ENCODE results near the gene HIVEP2. TPM values are rescaled to one million over a fixed set of nuclear protein-coding genes. Genes with fewer than 3 reads are reported as not detected.

HIVEP2 gene
- total and polyA plus RNA-seq, 7 experiments from 2014 or later = 12.2 to 92.1 (median 51.5) TPM

DNA sequence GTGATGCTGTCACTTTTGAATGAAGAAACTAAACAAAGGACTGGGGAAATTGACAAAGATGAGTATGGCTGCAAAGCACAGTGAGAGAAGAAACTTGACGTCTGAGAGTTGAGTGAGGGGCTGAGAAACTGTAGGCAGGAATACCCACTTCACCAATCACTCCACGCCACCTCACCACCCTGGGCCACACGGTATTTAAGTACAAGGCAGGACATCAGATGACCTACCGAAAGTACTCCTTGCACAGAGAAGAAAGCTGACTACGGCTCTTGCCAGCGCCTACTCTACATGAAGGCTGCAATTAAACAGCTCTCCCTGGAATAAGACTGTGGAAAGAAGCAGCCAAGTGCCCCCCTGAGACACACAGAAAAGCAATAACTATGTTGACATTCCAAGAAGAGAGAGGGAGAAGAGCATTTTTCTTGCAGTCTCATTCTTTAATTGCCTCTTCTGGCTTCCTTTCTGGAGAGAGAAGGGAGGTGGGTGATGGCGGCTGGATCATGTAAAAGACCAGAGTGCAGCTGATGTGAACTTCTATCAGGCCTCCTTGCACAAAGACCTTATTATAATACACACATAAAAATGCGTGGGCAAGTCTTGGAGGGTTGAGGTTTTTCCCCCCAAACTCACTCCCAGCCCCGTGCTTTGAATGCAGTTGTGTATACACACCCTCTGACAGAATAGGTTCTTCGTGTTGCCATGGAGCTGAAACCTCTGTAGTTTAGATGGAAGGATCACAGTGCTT, 44.6 kb downstream of the HIVEP2 start:
- Histone ChIP-seq H3K4me3 (ENCODE audit: low read length) (peak overlapping the region; percentile 15), H3K4me1 (ENCODE audit: control insufficient read depth in 2 of 2, insufficient read depth in 2 of 2, low read length in 2 of 2) (peaks cover 40 to 70% of the 10 kb centered on the region in 2 donors), H3K36me3 (ENCODE audit: control insufficient read depth in 2 of 3, insufficient read depth in 3 of 3, low read length in 3 of 3) (no peaks in the 10 kb centered on the region), H3K9me3 (ENCODE audit: control insufficient read depth in 2 of 3, low read length in 3 of 3) (no peaks in the 10 kb centered on the region), H3K27ac (ENCODE audit: low read depth, low read length) (peak overlapping the region; percentile 88), H3K27me3 (ENCODE audit: control insufficient read depth in 2 of 2, insufficient read depth in 2 of 2, low read length in 2 of 2) (no peaks in the 10 kb centered on the region)
- Mint-ChIP-seq H3K4me1 (peaks cover 0 to 52% (median 25%) of the 10 kb centered on the region in 7 donors), H3K4me3 (peak overlapping the region in 7 of 10 donors; percentile 37 to 88 (median 79)), H3K9me3 (no peaks in the 10 kb centered on the region), H3K27ac (peak overlapping the region in 1 of 9 donors; percentile 79), H3K27me3 (no peaks in the 10 kb centered on the region), H3K36me3 (peaks cover under 1 to 14% (median 5%) of the 10 kb centered on the region in 5 donors)
- intact Hi-C loops (cut with micrococcal nuclease) = loop anchor here in 1 of 2 donors (1.0 to 2.0 kb wide), 3 partner anchors 8 to 14 kb away; no protein-coding TSS in a partner anchor
- ATAC-seq (peak; percentile 83), DNase-seq (peak in 7 of 9 donors; percentile 63 to 92 (median 81))
- CTCF ChIA-PET = interaction anchor here (0.7 to 1.5 kb wide), 4 partner anchors 9 to 55 kb away, joined by 3 to 6 read pairs (median 3); no protein-coding TSS in a partner anchor
- POLR2A ChIA-PET = interaction anchor here (0.6 to 8.4 kb wide), 18 partner anchors 10 to 413 kb away, joined by 3 to 109 read pairs (median 6); partner anchors contain the start of gene HIVEP2

DNA sequence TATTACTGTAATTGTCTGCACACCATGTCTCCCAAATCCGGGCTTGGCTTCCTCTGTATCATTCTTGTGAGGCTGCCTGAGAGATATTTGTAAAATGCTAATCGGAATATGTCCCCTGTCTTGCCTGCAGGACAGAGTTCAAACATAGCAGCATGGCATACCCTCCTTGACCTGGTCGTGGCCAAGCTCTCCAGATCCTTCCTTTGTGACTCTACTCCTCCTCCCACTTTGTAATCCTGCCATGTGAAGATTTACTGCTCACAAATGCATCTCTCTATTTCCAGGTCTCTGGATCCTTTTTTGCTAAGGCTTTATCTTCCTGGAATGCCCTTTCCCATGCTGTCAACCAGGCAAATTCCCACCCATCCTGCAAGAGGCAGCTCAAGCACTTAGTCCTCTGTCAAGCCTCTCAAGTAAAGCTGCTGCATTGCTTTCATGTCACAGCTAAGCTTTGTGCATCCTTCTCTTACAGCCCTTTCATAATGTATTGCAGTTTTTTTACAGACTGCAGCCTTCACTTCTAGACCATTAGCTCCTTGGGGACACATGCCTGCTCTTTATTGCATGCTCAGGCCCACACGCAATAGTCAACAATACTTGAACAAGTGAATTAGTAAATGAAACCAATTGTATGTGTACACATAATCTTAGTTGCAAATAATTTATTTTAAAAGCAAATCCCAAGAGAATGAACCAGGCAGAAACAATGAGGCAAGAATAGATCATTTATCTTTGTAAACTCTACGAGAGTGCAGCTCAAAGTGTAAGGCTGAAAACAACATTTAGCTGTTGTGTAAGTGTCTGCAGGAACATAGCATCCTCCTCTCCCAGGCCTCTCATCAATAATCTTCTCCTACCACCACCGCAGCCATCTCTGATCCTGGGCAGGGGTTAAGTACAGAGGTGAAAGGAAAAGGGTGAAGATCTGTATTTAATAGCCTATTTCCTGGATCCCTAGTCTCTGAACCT, 45.8 kb downstream of the HIVEP2 start:
- ChIA-PET CTCF (interaction anchor here (0.9 to 1.1 kb wide), 3 partner anchors 81 to 161 kb away, joined by 3 to 4 read pairs (median 3); no protein-coding TSS in a partner anchor), POLR2A (interaction anchor here (0.5 to 1.7 kb wide), 7 partner anchors 8 to 45 kb away, joined by 3 to 7 read pairs (median 4); no protein-coding TSS in a partner anchor)
- H3K9me3 Mint-ChIP-seq = no peaks in the 10 kb centered on the region
- Histone ChIP-seq H3K27me3 (ENCODE audit: control insufficient read depth in 2 of 2, insufficient read depth in 2 of 2, low read length in 2 of 2) (no peaks in the 10 kb centered on the region), H3K9me3 (ENCODE audit: control insufficient read depth in 2 of 3, low read length in 3 of 3) (no peaks in the 10 kb centered on the region), H3K36me3 (ENCODE audit: control insufficient read depth in 2 of 3, insufficient read depth in 3 of 3, low read length in 3 of 3) (no peaks in the 10 kb centered on the region), H3K4me1 (ENCODE audit: control insufficient read depth in 2 of 2, insufficient read depth in 2 of 2, low read length in 2 of 2) (peaks cover 30 to 67% of the 10 kb centered on the region in 2 donors), H3K27ac (ENCODE audit: low read depth, low read length) (peak overlapping the region; percentile 88), H3K4me3 (ENCODE audit: low read length) (no peak overlapping the region)
- no peak for DNase-seq
- H3K4me1 Mint-ChIP-seq = peaks cover 0 to 44% (median 21%) of the 10 kb centered on the region in 7 donors
- intact Hi-C loops (cut with micrococcal nuclease) = no loop called here
- H3K36me3 Mint-ChIP-seq = peaks cover 4 to 20% (median 9%) of the 10 kb centered on the region in 5 donors
- no peaks in the 10 kb centered on the region for H3K27me3 Mint-ChIP-seq
- no peak for ATAC-seq
- H3K4me3 Mint-ChIP-seq = no peak overlapping the region
- H3K27ac Mint-ChIP-seq = no peak overlapping the region

DNA sequence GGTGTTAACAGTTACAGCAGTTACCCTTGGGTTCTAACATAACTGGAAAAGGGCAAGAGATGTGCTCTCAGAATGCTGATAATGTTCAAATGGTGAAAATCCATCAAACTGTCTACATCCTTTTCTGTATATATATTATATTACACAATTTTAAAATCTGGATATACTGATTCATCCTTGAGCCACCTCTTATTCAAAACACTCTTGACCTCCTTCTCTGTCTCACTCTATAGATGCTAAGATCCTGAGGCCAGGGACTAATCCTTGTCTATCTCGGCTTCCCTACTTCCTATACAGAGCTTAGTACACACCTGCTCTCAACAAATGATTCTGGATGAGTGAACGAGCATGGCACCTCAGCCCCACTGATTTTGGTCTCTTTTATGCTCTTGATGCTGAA, 47.3 kb downstream of the HIVEP2 start:
- DNase-seq = no peak
- H3K4me3 ChIP-seq (ENCODE audit: low read length) = no peak overlapping the region
- ChIA-PET POLR2A (interaction anchor here (1.4 to 1.7 kb wide), 2 partner anchors 9 to 12 kb away, joined by 3 to 4 read pairs; no protein-coding TSS in a partner anchor), CTCF (no interaction called here)
- intact Hi-C loops (cut with micrococcal nuclease) = no loop called here
- Mint-ChIP-seq H3K27ac (no peak overlapping the region), H3K4me3 (no peak overlapping the region), H3K9me3 (no peaks in the 10 kb centered on the region), H3K36me3 (peaks cover 4 to 21% (median 9%) of the 10 kb centered on the region in 5 donors), H3K27me3 (no peaks in the 10 kb centered on the region), H3K4me1 (peaks cover 11 to 29% (median 21%) of the 10 kb centered on the region in 7 donors)
- no peak for ATAC-seq
- H3K27ac ChIP-seq (ENCODE audit: low read depth, low read length) = peak overlapping the region; percentile 31
- peaks cover 15 to 59% of the 10 kb centered on the region in 2 donors for H3K4me1 ChIP-seq (ENCODE audit: control insufficient read depth in 2 of 2, insufficient read depth in 2 of 2, low read length in 2 of 2)
- H3K9me3 ChIP-seq (ENCODE audit: control insufficient read depth in 2 of 3, low read length in 3 of 3) = no peaks in the 10 kb centered on the region
- H3K27me3 ChIP-seq (ENCODE audit: control insufficient read depth in 2 of 2, insufficient read depth in 2 of 2, low read length in 2 of 2) = no peaks in the 10 kb centered on the region
- no peaks in the 10 kb centered on the region for H3K36me3 ChIP-seq (ENCODE audit: control insufficient read depth in 2 of 3, insufficient read depth in 3 of 3, low read length in 3 of 3)

DNA sequence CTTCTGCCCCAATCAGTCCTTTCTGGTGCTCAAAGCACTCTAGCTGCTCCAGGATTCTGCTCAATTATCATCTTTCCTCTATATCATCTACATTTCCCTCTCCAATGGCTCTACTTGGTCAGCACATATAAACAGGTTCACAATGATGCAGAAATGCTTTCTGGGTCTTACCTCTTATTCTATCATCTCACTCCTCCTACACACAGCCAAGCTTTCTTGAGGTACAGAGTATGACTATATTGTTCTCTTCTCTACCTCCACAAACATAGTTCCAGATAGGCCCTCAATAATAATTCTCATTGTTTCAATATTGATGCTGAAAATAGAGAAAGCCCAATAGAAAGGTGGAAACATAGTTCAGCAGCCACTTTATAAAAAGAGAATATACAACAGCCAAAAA, 48.2 kb downstream of the HIVEP2 start:
- Mint-ChIP-seq H3K9me3 (no peaks in the 10 kb centered on the region), H3K27ac (no peak overlapping the region), H3K36me3 (peaks cover 4 to 17% (median 9%) of the 10 kb centered on the region in 5 donors), H3K27me3 (no peaks in the 10 kb centered on the region), H3K4me1 (peaks cover 20 to 31% (median 23%) of the 10 kb centered on the region in 7 donors), H3K4me3 (no peak overlapping the region)
- H3K9me3 ChIP-seq (ENCODE audit: control insufficient read depth in 2 of 3, low read length in 3 of 3) = no peaks in the 10 kb centered on the region
- intact Hi-C loops (cut with micrococcal nuclease) = no loop called here
- no peak overlapping the region for H3K4me3 ChIP-seq (ENCODE audit: low read length)
- POLR2A ChIA-PET = interaction anchor here (1.2 kb wide), 1 partner anchor 10 kb away, joined by 3 read pairs; no protein-coding TSS in a partner anchor
- no peaks in the 10 kb centered on the region for H3K36me3 ChIP-seq (ENCODE audit: control insufficient read depth in 2 of 3, insufficient read depth in 3 of 3, low read length in 3 of 3)
- no peak for DNase-seq
- H3K4me1 ChIP-seq (ENCODE audit: control insufficient read depth in 2 of 2, insufficient read depth in 2 of 2, low read length in 2 of 2) = peaks cover 7 to 60% of the 10 kb centered on the region in 2 donors
- no peaks in the 10 kb centered on the region for H3K27me3 ChIP-seq (ENCODE audit: control insufficient read depth in 2 of 2, insufficient read depth in 2 of 2, low read length in 2 of 2)
- H3K27ac ChIP-seq (ENCODE audit: low read depth, low read length) = no peak overlapping the region
- no peak for ATAC-seq
- CTCF ChIA-PET = interaction anchor here (0.6 kb wide), 1 partner anchor 59 kb away, joined by 3 read pairs; no protein-coding TSS in a partner anchor

DNA sequence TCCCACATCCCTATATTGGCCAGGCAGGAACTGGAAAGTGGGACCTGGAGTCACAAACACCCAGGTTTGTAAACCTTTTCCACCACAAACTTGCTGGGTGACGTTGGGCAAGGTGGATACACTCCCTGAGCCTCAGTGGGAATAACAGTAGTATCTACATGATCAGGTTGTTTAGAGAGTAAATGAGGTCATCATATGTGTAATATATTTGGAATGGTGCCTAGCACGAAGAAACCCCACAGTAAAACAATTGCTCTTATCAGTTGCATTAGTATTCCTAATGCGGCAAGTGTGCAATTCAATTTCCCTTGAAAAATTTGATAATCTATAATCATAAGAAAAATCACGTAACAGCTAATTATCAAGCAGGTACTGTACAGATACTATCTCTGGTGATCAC, 51.9 kb downstream of the HIVEP2 start:
- DNase-seq (no peak), ATAC-seq (no peak)
- Histone ChIP-seq H3K4me1 (ENCODE audit: control insufficient read depth in 2 of 2, insufficient read depth in 2 of 2, low read length in 2 of 2) (peaks cover 0 to 43% of the 10 kb centered on the region in 2 donors), H3K36me3 (ENCODE audit: control insufficient read depth in 2 of 3, insufficient read depth in 3 of 3, low read length in 3 of 3) (no peaks in the 10 kb centered on the region), H3K9me3 (ENCODE audit: control insufficient read depth in 2 of 3, low read length in 3 of 3) (no peaks in the 10 kb centered on the region), H3K4me3 (ENCODE audit: low read length) (no peak overlapping the region), H3K27ac (ENCODE audit: low read depth, low read length) (no peak overlapping the region), H3K27me3 (ENCODE audit: control insufficient read depth in 2 of 2, insufficient read depth in 2 of 2, low read length in 2 of 2) (no peaks in the 10 kb centered on the region)
- H3K36me3 Mint-ChIP-seq = peaks cover 4 to 23% (median 13%) of the 10 kb centered on the region in 5 donors
- POLR2A ChIA-PET = interaction anchor here (1.2 to 2.1 kb wide), 6 partner anchors 9 to 47 kb away, joined by 4 to 9 read pairs (median 4); no protein-coding TSS in a partner anchor
- no peaks in the 10 kb centered on the region for H3K9me3 Mint-ChIP-seq
- no peaks in the 10 kb centered on the region for H3K27me3 Mint-ChIP-seq
- peak overlapping the region in 1 of 10 donors; percentile 61 for H3K4me3 Mint-ChIP-seq
- peak overlapping the region in 5 of 9 donors; percentile 32 to 87 (median 48) for H3K27ac Mint-ChIP-seq
- CTCF ChIA-PET = interaction anchor here (1.3 kb wide), 1 partner anchor 8 kb away, joined by 3 read pairs; no protein-coding TSS in a partner anchor
- intact Hi-C loops (cut with micrococcal nuclease) = no loop called here
- H3K4me1 Mint-ChIP-seq = peaks cover 21 to 68% (median 55%) of the 10 kb centered on the region in 7 donors

Data from naive thymus-derived CD4-positive, alpha-beta T cell (primary cell).